HG02973 (cell line): ENCODE data around the gene TRAF3IP1.
"Not testable (repeated sequence)": the region's sequence is repeated elsewhere in the genome, so short reads cannot be mapped to it uniquely, and the experiment has no call there.

ENCODE experiments used
- ATAC-seq: cut with Tn5 transposase; IDR thresholded peaks from one replicate; pipeline ENCODE4 v1.9.1; 2021; ENCODE audit warnings: moderate library complexity; ENCODE audit not compliant: unreplicated experiment

TRAF3IP1 gene

GRCh38 chr2:238338710-238339394 lies 18.5 kb downstream of the TRAF3IP1 start:
- no peak for ATAC-seq

GRCh38 chr2:238339395-238339780 lies 19.1 kb downstream of the TRAF3IP1 start:
- ATAC-seq: no peak

- no peak for ATAC-seq
These were observed 19.5 kb downstream of the TRAF3IP1 start for GRCh38 chr2:238339814-238340213.

- ATAC-seq: no peak
These were observed 21.2 kb downstream of the TRAF3IP1 start for GRCh38 chr2:238341536-238341935.

GRCh38 chr2:238344035-238344434 lies 23.7 kb downstream of the TRAF3IP1 start:
- no peak for ATAC-seq

- no peak for ATAC-seq
These were observed 24.2 kb downstream of the TRAF3IP1 start for GRCh38 chr2:238344517-238344916.

GRCh38 chr2:238345297-238345968 lies 25.1 kb downstream of the TRAF3IP1 start:
- no peak for ATAC-seq

GRCh38 chr2:238346544-238346943 lies 26.2 kb downstream of the TRAF3IP1 start:
- ATAC-seq: no peak

- ATAC-seq: no peak
These were observed 30.0 kb downstream of the TRAF3IP1 start for GRCh38 chr2:238350150-238350897.

- ATAC-seq: no peak
These were observed 31.0 kb downstream of the TRAF3IP1 start for GRCh38 chr2:238351315-238351714.

- ATAC-seq: no peak
These were observed 32.0 kb downstream of the TRAF3IP1 start for GRCh38 chr2:238352361-238352760.

GRCh38 chr2:238358769-238359168 lies 38.5 kb downstream of the TRAF3IP1 start:
- no peak for ATAC-seq

GRCh38 chr2:238359403-238359802 lies 39.1 kb downstream of the TRAF3IP1 start:
- no peak for ATAC-seq

GRCh38 chr2:238361877-238362276 lies 41.6 kb downstream of the TRAF3IP1 start:
- no peak for ATAC-seq

- no peak for ATAC-seq
These were observed 42.3 kb downstream of the TRAF3IP1 start for GRCh38 chr2:238362626-238363025.

- no peak for ATAC-seq
These were observed 49.3 kb downstream of the TRAF3IP1 start for GRCh38 chr2:238369591-238370040.

GRCh38 chr2:238370094-238370822 lies 49.9 kb downstream of the TRAF3IP1 start:
- no peak for ATAC-seq

- ATAC-seq: peak; percentile 54
These were observed 50.6 kb downstream of the TRAF3IP1 start for GRCh38 chr2:238370823-238371372.

GRCh38 chr2:238372277-238372676 lies 52.0 kb downstream of the TRAF3IP1 start:
- ATAC-seq: not testable (repeated sequence)

GRCh38 chr2:238376884-238377391 lies 56.6 kb downstream of the TRAF3IP1 start:
- ATAC-seq: no peak
